ENCODE data around the gene RIMS4. TPM values are rescaled to one million over a fixed set of nuclear protein-coding genes. Genes with fewer than 3 reads are reported as not detected.

The RIMS4 gene
- total RNA-seq, 4 donors from 2014 or later, result 0.62 to 1.2 (median 0.64) TPM; not detected in 1

- H3K27ac ChIP-seq, result no peak overlapping the region
- no peaks in the 10 kb centered on the region for H3K4me1 ChIP-seq
- H3K36me3 ChIP-seq, result no peaks in the 10 kb centered on the region
- 66% methylated on average over 10 of the region's 10 CpGs for WGBS
- DNase-seq (ENCODE audit: low spot score in 2 of 2), result no peak
- TF ChIP-seq POLR2A (IDR thresholded peaks at IDR 0.05) (no peak), POLR2AphosphoS5 (IDR thresholded peaks at IDR 0.05) (no peak)
- TF ChIP-seq, protein P1, sequence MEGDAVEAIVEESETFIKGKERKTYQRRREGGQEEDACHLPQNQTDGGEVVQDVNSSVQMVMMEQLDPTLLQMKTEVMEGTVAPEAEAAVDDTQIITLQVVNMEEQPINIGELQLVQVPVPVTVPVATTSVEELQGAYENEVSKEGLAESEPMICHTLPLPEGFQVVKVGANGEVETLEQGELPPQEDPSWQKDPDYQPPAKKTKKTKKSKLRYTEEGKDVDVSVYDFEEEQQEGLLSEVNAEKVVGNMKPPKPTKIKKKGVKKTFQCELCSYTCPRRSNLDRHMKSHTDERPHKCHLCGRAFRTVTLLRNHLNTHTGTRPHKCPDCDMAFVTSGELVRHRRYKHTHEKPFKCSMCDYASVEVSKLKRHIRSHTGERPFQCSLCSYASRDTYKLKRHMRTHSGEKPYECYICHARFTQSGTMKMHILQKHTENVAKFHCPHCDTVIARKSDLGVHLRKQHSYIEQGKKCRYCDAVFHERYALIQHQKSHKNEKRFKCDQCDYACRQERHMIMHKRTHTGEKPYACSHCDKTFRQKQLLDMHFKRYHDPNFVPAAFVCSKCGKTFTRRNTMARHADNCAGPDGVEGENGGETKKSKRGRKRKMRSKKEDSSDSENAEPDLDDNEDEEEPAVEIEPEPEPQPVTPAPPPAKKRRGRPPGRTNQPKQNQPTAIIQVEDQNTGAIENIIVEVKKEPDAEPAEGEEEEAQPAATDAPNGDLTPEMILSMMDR (IDR thresholded peaks at IDR 0.05), result no peak
- H3K4me3 ChIP-seq, result no peak overlapping the region
- no peaks in the 10 kb centered on the region for H3K9me3 ChIP-seq
- peaks cover 12% of the 10 kb centered on the region for H3K27me3 ChIP-seq
These were observed 47.7 kb downstream of the RIMS4 start for GRCh38 chr20:44762466-44763140.

DNA sequence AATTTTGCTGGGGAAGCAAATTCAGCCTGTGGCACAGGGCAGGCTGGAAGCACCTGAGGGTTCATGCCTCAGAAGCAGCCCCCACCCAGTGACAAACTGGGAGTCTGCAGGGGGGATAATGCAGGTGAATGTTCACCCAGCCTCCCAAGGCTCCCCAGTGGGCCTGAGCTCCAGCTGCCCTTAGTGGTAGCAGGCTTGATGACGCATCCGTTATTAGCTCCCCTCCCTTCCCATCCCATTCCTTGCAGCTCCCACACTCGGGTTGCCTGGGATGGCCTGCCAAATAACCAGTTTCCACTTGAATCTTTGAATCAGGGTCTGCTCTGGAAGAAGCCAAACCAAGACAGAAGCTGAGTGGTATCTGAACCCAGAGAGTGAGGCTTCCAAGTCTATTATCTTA is 48.9 kb downstream of the RIMS4 start:
- Histone ChIP-seq H3K36me3 (no peaks in the 10 kb centered on the region), H3K9me3 (no peaks in the 10 kb centered on the region), H3K27me3 (peaks cover 5% of the 10 kb centered on the region), H3K4me1 (no peaks in the 10 kb centered on the region), H3K4me3 (no peak overlapping the region), H3K27ac (no peak overlapping the region)
- no peak for TF ChIP-seq POLR2A (IDR thresholded peaks at IDR 0.05)
- TF ChIP-seq EP300 (IDR thresholded peaks at IDR 0.05), result no peak
- 41% methylated on average over 3 of the region's 3 CpGs for WGBS
- no peak for DNase-seq (ENCODE audit: low spot score in 2 of 2)

DNA sequence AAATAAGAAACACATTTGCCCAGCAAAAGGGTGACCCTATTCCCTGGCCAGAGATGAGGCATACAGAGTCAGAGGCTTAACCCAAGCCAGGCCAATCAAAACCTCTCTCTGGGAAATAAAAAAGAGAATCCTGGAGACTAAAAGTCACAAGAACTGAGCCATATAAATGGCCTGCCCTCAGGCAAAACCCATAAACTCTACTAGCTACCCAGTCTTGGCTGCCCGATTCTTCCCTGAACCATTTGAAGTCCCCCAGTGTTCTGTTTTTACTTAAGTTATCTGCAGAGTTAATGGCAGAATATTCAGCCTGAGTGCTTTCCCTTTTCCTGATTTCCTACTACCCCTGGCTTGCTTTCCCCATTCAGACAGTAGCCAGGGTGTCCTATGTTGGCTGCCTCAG is 50.8 kb downstream of the RIMS4 start:
- no peak for DNase-seq (ENCODE audit: low spot score in 2 of 2)
- Histone ChIP-seq H3K4me1 (no peaks in the 10 kb centered on the region), H3K27me3 (no peaks in the 10 kb centered on the region), H3K9me3 (no peaks in the 10 kb centered on the region), H3K36me3 (no peaks in the 10 kb centered on the region), H3K27ac (no peak overlapping the region), H3K4me3 (no peak overlapping the region)
- TF ChIP-seq EP300 (IDR thresholded peaks at IDR 0.05), result no peak
- no peak for TF ChIP-seq POLR2AphosphoS5 (IDR thresholded peaks at IDR 0.05)
- no peak for TF ChIP-seq POLR2A (IDR thresholded peaks at IDR 0.05)
- TF ChIP-seq, protein P1 (IDR thresholded peaks at IDR 0.05), result no peak
- WGBS, result 59% methylated on average over 1 of the region's 1 CpG

DNA sequence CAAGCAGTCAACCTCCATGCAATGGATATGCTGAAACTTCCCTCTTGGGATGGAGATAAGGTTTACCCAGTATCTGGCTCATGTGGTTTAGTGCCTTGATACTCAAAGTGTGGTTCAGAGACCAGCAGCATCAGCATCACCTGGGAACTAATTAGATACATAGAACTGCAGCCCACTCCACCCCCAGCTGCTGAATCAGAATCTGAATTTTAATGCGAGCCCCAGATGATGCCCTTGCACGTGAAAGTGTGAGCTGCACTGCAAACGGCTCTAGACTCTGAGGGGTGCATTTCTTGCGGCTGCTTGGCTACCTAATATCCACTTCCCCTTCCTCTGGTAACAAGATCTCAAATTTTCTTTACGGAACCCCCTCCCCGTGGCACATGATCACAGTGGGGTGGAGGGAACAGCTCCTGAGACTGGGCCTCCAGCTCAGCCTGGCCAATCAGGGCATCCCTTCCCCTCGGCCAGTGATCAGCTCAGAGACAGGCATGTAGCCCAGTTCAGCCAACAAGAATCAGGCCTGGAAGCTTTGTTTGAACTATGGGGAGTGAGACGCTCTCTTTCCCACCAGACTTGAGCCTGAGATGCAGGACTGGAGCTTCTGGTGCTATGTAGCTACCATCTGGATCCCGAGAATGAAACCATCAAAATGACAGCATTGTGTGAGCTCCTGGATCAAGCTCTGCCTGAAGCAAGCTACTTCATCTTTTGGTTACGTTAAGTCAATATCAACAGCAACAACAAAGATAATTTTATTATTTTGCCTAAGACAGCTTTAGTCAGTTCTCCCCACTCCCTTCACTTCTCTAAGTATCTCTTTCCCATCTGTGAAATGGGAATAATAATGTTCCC is 51.9 kb downstream of the RIMS4 start:
- H3K27me3 ChIP-seq, result no peaks in the 10 kb centered on the region
- no peak for TF ChIP-seq POLR2A (IDR thresholded peaks at IDR 0.05)
- TF ChIP-seq, protein P1 (IDR thresholded peaks at IDR 0.05), result no peak
- no peak for TF ChIP-seq POLR2AphosphoS5 (IDR thresholded peaks at IDR 0.05)
- no peak for TF ChIP-seq EP300 (IDR thresholded peaks at IDR 0.05)
- H3K4me1 ChIP-seq, result no peaks in the 10 kb centered on the region
- no peaks in the 10 kb centered on the region for H3K9me3 ChIP-seq
- H3K4me3 ChIP-seq, result no peak overlapping the region
- no peak for DNase-seq (ENCODE audit: low spot score in 2 of 2)
- H3K27ac ChIP-seq, result no peak overlapping the region
- no peaks in the 10 kb centered on the region for H3K36me3 ChIP-seq
- 69% methylated on average over 10 of the region's 10 CpGs for WGBS

DNA sequence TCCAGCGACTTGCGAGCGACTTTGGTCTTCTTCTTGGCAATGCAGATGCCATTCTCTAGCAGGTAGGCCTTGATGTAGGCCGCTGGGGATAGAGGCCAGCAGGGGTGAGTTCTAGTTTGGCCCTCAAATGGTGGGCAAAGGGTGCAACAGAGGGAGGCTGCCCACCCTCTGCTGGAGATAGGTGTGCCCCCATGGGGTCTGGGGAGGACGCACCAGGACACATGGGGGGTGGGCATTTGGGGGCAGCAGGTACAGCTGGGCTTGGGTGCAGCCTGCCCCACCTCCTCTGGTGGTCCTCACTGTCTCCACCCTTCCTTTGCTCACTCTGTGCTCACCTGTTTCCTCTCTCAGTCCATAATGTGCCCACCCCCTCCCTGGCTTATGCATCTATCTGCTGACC is 53.4 kb downstream of the RIMS4 start:
- Histone ChIP-seq H3K9me3 (no peaks in the 10 kb centered on the region), H3K36me3 (no peaks in the 10 kb centered on the region), H3K4me3 (no peak overlapping the region), H3K27ac (no peak overlapping the region), H3K27me3 (no peaks in the 10 kb centered on the region), H3K4me1 (no peaks in the 10 kb centered on the region)
- TF ChIP-seq EP300 (IDR thresholded peaks at IDR 0.05) (no peak), POLR2A (IDR thresholded peaks at IDR 0.05) (no peak), POLR2AphosphoS5 (IDR thresholded peaks at IDR 0.05) (no peak)
- TF ChIP-seq, protein P1 (IDR thresholded peaks at IDR 0.05), result no peak
- peak in 1 of 2 donors; percentile 57 for DNase-seq (ENCODE audit: low spot score in 2 of 2)
- 88% methylated on average over 2 of the region's 5 CpGs for WGBS
